ENCODE measurements around the gene TNKS1BP1. TPM values are rescaled to one million over a fixed set of nuclear protein-coding genes. Genes with fewer than 3 reads are reported as not detected.

Gene TNKS1BP1
- total and polyA plus RNA-seq, 9 of the 15 experiments (the other 6 are each of a cell fraction or from before 2014, with no cell fraction given): 1.1 to 47.2 (median 10.9) TPM

- 0 out of 4 replicates have a peak, but pooled peaks of 1 of the 2 experiments have one; percentile 39 for TF ChIP-seq MAZ (CRISPR knock-in tag; conservative IDR thresholded peaks at IDR 0.05 in 1 of 2, IDR thresholded peaks at IDR 0.05 in 1 of 2)
- TF ChIP-seq ZFP1 (CRISPR knock-in tag; IDR thresholded peaks at IDR 0.05): no peak
Observed at GRCh38 chr11:57323855-57324153, 948 bp downstream of the TNKS1BP1 start (continued).

DNA sequence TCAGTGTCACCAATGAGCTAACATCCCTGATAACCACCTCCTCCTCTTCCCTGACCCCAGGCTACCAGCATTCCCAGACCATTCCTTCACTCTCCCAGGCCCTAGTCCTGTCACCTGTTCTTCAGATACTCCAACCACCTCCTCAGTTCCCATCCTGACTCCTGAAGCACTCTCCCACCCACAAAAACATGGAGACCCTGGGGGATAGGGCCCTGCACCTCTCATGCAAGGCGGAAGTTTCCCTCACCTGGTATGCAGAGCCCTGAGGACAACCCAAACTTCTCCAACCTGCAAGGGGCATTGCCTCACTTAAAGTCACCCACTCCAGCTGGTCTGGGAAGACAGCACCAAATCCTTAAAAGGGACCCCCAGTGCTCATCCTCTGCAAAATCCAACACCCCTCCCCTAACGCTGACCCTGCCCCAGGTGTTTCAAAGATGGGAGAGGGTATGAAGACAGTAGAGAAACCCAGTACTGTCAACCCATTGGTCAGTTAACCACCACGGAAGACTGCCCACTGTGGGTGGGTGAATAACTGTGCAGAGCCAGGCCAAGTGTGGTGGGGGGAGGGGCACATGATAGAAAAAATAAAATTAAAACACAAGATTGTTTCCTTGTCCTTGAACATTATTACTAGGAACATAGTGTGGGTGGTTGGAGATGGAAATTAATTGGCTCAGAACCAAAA is 1.4 kb downstream of the TNKS1BP1 start:
- peaks cover 7% of the 10 kb centered on the region for H4K20me1 ChIP-seq (replicated peaks; ENCODE audit: control insufficient read depth, insufficient read depth, low read length)
- no peaks in the 10 kb centered on the region for H3K9me3 ChIP-seq (replicated peaks; ENCODE audit: control insufficient read depth, insufficient read depth, low read depth, low read length)
- H3K4me2 ChIP-seq (ENCODE audit: insufficient read depth, low read length): peak overlapping the region; percentile 78
- H3K9me1 ChIP-seq (ENCODE audit: control insufficient read depth, insufficient read depth, low read length): peaks cover 7% of the 10 kb centered on the region
- peaks cover 39% of the 10 kb centered on the region for H3K79me2 ChIP-seq (ENCODE audit: control insufficient read depth, insufficient read depth, low read length)
- no peak overlapping the region for H2AFZ ChIP-seq (ENCODE audit: low read depth, low read length)
- H3K27me3 ChIP-seq (ENCODE audit: control insufficient read depth in 2 of 2, insufficient read depth in 2 of 2, low read length in 2 of 2): no peaks in the 10 kb centered on the region
- DNase-seq (ENCODE audit: extremely low read depth in 1 of 4, low spot score in 3 of 4): peak in 2 of 4 experiments; percentile 27 to 30
- intact Hi-C loops (cut with micrococcal nuclease) (no loop called here), in situ Hi-C loops (cut with MboI) (no loop called here)
- BruUV-seq (replicated peaks): no TSS peak
- CTCF ChIA-PET (ENCODE audit: low intra/inter-chr PET ratio): no interaction called here
- H3K36me3 ChIP-seq (ENCODE audit: control insufficient read depth, insufficient read depth, low read length): peaks cover 56% of the 10 kb centered on the region
- peak overlapping the region; percentile 49; the same call in 1 of the 3 replicates for H3K27ac ChIP-seq (ENCODE audit: extremely low read depth, low read depth, low read length)
- no peak for FAIRE-seq
- ATAC-seq: no peak
- peak overlapping the region; percentile 72 to 96 for H3K9ac ChIP-seq (ENCODE audit: insufficient read depth in 1 of 2, low read depth in 2 of 2, low read length in 2 of 2)
- POLR2A ChIA-PET: interaction anchor here (1.9 to 6.3 kb wide), 2 partner anchors 10 to 11 kb away, joined by 9 to 68 read pairs; no protein-coding TSS in a partner anchor
- peaks cover 47 to 60% of the 10 kb centered on the region in 2 experiments for H3K4me1 ChIP-seq (replicated peaks in 1 of 2; ENCODE audit: control insufficient read depth in 2 of 2, insufficient read depth in 2 of 2, low read length in 2 of 2)
- 39% methylated on average over 3 of the region's 3 CpGs for WGBS (ENCODE audit: insufficient coverage, low coverage, missing lambda C conversion rate)
- H3K4me3 ChIP-seq: peak overlapping the region; percentile 60
- TF ChIP-seq JUN (IDR thresholded peaks at IDR 0.05; ENCODE audit: borderline replicate concordance, low read depth, low read length): no peak
- TF ChIP-seq JUN (CRISPR knock-in tag; IDR thresholded peaks at IDR 0.05; ENCODE audit: borderline replicate concordance): 0 out of 2 replicates have a peak, but pooled peaks have one; percentile 18
- TF ChIP-seq, protein P1, sequence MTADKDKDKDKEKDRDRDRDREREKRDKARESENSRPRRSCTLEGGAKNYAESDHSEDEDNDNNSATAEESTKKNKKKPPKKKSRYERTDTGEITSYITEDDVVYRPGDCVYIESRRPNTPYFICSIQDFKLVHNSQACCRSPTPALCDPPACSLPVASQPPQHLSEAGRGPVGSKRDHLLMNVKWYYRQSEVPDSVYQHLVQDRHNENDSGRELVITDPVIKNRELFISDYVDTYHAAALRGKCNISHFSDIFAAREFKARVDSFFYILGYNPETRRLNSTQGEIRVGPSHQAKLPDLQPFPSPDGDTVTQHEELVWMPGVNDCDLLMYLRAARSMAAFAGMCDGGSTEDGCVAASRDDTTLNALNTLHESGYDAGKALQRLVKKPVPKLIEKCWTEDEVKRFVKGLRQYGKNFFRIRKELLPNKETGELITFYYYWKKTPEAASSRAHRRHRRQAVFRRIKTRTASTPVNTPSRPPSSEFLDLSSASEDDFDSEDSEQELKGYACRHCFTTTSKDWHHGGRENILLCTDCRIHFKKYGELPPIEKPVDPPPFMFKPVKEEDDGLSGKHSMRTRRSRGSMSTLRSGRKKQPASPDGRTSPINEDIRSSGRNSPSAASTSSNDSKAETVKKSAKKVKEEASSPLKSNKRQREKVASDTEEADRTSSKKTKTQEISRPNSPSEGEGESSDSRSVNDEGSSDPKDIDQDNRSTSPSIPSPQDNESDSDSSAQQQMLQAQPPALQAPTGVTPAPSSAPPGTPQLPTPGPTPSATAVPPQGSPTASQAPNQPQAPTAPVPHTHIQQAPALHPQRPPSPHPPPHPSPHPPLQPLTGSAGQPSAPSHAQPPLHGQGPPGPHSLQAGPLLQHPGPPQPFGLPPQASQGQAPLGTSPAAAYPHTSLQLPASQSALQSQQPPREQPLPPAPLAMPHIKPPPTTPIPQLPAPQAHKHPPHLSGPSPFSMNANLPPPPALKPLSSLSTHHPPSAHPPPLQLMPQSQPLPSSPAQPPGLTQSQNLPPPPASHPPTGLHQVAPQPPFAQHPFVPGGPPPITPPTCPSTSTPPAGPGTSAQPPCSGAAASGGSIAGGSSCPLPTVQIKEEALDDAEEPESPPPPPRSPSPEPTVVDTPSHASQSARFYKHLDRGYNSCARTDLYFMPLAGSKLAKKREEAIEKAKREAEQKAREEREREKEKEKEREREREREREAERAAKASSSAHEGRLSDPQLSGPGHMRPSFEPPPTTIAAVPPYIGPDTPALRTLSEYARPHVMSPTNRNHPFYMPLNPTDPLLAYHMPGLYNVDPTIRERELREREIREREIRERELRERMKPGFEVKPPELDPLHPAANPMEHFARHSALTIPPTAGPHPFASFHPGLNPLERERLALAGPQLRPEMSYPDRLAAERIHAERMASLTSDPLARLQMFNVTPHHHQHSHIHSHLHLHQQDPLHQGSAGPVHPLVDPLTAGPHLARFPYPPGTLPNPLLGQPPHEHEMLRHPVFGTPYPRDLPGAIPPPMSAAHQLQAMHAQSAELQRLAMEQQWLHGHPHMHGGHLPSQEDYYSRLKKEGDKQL (CRISPR knock-in tag; IDR thresholded peaks at IDR 0.05; ENCODE audit: borderline replicate concordance): no peak
- no peak for TF ChIP-seq HOMEZ (CRISPR knock-in tag; IDR thresholded peaks at IDR 0.05)
- TF ChIP-seq HNRNPL (IDR thresholded peaks at IDR 0.05; ENCODE audit: low read depth, low read length): no peak
- TF ChIP-seq CTCF (IDR thresholded peaks at IDR 0.05 in 2 of 3, conservative IDR thresholded peaks at IDR 0.05 in 1 of 3; ENCODE audit: insufficient read depth in 2 of 3, low read depth in 1 of 3, low read length in 3 of 3): 0 out of 6 replicates have a peak, but pooled peaks of 1 of the 3 experiments have one; percentile 6
- no peak for TF ChIP-seq ZNF133 (CRISPR knock-in tag; IDR thresholded peaks at IDR 0.05)
- peak; percentile 67; the same call in 1 of the 2 replicates for TF ChIP-seq NFIC (IDR thresholded peaks at IDR 0.05)
- TF ChIP-seq ZNF282 (CRISPR knock-in tag; IDR thresholded peaks at IDR 0.05): no peak

All from K562 (cell line).